GM12864 (cell line): Measurements from ENCODE around the gene DGKI.

Experiments used
- DNase-seq: peaks from one replicate; pipeline ENCODE4 v3.0.0-alpha.2; 2011; ENCODE audit warnings: low read depth
- H3K4me3 ChIP-seq: 2 replicates; pipeline ENCODE4 v1.5.1; 2011; ENCODE audit warnings: mild to moderate bottlenecking, low read depth, low read length, control low read depth
- CTCF ChIP-seq: IDR thresholded peaks from 2 replicates; pipeline ENCODE4 v1.5.1; 2011; ENCODE audit warnings: low read depth, mild to moderate bottlenecking, moderate library complexity, low read length, control low read depth, inconsistent platforms; ENCODE audit errors: missing control alignments

Gene DGKI

GRCh38 chr7:137789215-137789882, 57.4 kb downstream of the DGKI start:
- no peak for DNase-seq
- no peak overlapping the region for H3K4me3 ChIP-seq
- no peak for TF ChIP-seq CTCF

- H3K4me3 ChIP-seq: no peak overlapping the region
- TF ChIP-seq CTCF: no peak
- no peak for DNase-seq
Observed at GRCh38 chr7:137787301-137787976, 59.3 kb downstream of the DGKI start.

- no peak overlapping the region for H3K4me3 ChIP-seq
- TF ChIP-seq CTCF: no peak
- no peak for DNase-seq
Observed at GRCh38 chr7:137778511-137778910, 68.3 kb downstream of the DGKI start.

GRCh38 chr7:137774793-137775201, 72.0 kb downstream of the DGKI start:
- H3K4me3 ChIP-seq: no peak overlapping the region
- no peak for TF ChIP-seq CTCF
- no peak for DNase-seq

- DNase-seq: no peak
- no peak overlapping the region for H3K4me3 ChIP-seq
Observed at GRCh38 chr7:137772748-137773147, 74.0 kb downstream of the DGKI start.

GRCh38 chr7:137772316-137772715, 74.5 kb downstream of the DGKI start:
- H3K4me3 ChIP-seq: no peak overlapping the region
- TF ChIP-seq CTCF: no peak
- DNase-seq: no peak

More at GRCh38 chr7:137772748-137773147, 74.0 kb downstream of the DGKI start:
- no peak for TF ChIP-seq CTCF

- no peak for TF ChIP-seq CTCF
- DNase-seq: no peak
- no peak overlapping the region for H3K4me3 ChIP-seq
Observed at GRCh38 chr7:137771679-137772078, 75.1 kb downstream of the DGKI start.
